Smooth muscle cell (in vitro differentiated cells): ENCODE results near the gene C16orf54. TPM values are rescaled to one million over a fixed set of nuclear protein-coding genes. Genes with fewer than 3 reads are reported as not detected.
"Not testable (repeated sequence)": the region's sequence is repeated elsewhere in the genome, so short reads cannot be mapped to it uniquely, and the experiment has no call there.

Experiments
- DNase-seq: peaks from one replicate; lab custom pipeline; 2025; ENCODE audit not compliant: unreplicated experiment; lab: John Stamatoyannopoulos, UW
- H2AFZ ChIP-seq: fragments of 200-600 bp; sonication (generic); 2 replicates; pipeline ENCODE4 v1.6.0; 2016; ENCODE audit warnings: antibody characterized with exemption, low read depth, mild to moderate bottlenecking
- H3F3A ChIP-seq: fragments of 200-600 bp; sonication (generic); 2 replicates; pipeline ENCODE4 v1.6.0; 2017; ENCODE audit warnings: antibody characterized with exemption, low read depth
- H3K27ac ChIP-seq: fragments of 200-600 bp; sonication (generic); 2 replicates; pipeline ENCODE4 v1.5.1; 2016; ENCODE audit warnings: low read depth, mild to moderate bottlenecking
- H3K27me3 ChIP-seq: fragments of 200-600 bp; sonication (generic); 2 replicates; pipeline ENCODE4 v1.6.1; 2016; ENCODE audit warnings: low read depth, mild to moderate bottlenecking
- H3K36me3 ChIP-seq: fragments of 200-600 bp; sonication (generic); 2 replicates; pipeline ENCODE4 v1.5.1; 2016; ENCODE audit warnings: low read depth
- H3K4me1 ChIP-seq: fragments of 200-600 bp; sonication (generic); 2 replicates; pipeline ENCODE4 v1.5.1; 2016; ENCODE audit warnings: low read depth
- H3K4me2 ChIP-seq: fragments of 200-600 bp; sonication (generic); 2 replicates; pipeline ENCODE4 v1.6.0; 2016; ENCODE audit warnings: mild to moderate bottlenecking
- H3K4me3 ChIP-seq: fragments of 200-600 bp; sonication (generic); 2 replicates; pipeline ENCODE4 v1.5.1; 2016; ENCODE audit warnings: mild to moderate bottlenecking
- H3K79me2 ChIP-seq: fragments of 200-600 bp; sonication (generic); 2 replicates; pipeline ENCODE4 v1.6.0; 2016; ENCODE audit warnings: low read depth, mild to moderate bottlenecking
- H3K9ac ChIP-seq: fragments of 200-600 bp; sonication (generic); 2 replicates; pipeline ENCODE4 v1.6.0; 2016; ENCODE audit warnings: low read depth
- H3K9me3 ChIP-seq: fragments of 200-600 bp; sonication (generic); replicated peaks from 2 replicates; pipeline ENCODE4 v1.5.1; 2016; ENCODE audit warnings: low read depth
- H4K20me1 ChIP-seq: fragments of 200-600 bp; sonication (generic); 2 replicates; pipeline ENCODE4 v1.6.0; 2016; ENCODE audit warnings: low read depth
- CTCF ChIP-seq: fragments of 200-600 bp; sonication (generic); IDR thresholded peaks from 2 replicates; pipeline ENCODE4 v1.5.1; 2017; ENCODE audit warnings: borderline replicate concordance, mild to moderate bottlenecking, antibody characterized with exemption; ENCODE audit not compliant: insufficient read depth, poor library complexity, severe bottlenecking
- WGBS: methylation state at CpG from one replicate; pipeline ENCODE4 v1.1.7; 2016; ENCODE audit warnings: low lambda C conversion rate; 5-methylcytosine and 5-hydroxymethylcytosine counted together
- polyA plus RNA-seq: library from polyadenylated mRNA; unstranded; fragments of >200 nt; fragmentation: Nextera tagmentation; extraction: Ambion mirVana; gene quantifications from 2 replicates; pipeline ENCODE4 v1.2.1, GENCODE V29; 2016
- total RNA-seq: library from RNA; depleted of rRNA; stranded (reverse); fragments of >200 nt; gene quantifications from 2 replicates; pipeline ENCODE4 v1.2.3, GENCODE V29; 2014

C16orf54 gene
- total and polyA plus RNA-seq, 2 experiments from 2014 or later, result not detected

GRCh38 chr16:29753516-29753915, 7.7 kb upstream of the C16orf54 start:
- Histone ChIP-seq H3K9me3 (no peaks in the 10 kb centered on the region), H2AFZ (no peak overlapping the region), H3F3A (no peaks in the 10 kb centered on the region), H4K20me1 (no peaks in the 10 kb centered on the region), H3K4me2 (no peak overlapping the region), H3K27ac (no peak overlapping the region), H3K9ac (no peak overlapping the region), H3K4me1 (no peaks in the 10 kb centered on the region), H3K27me3 (no peaks in the 10 kb centered on the region), H3K36me3 (no peaks in the 10 kb centered on the region), H3K4me3 (no peak overlapping the region), H3K79me2 (no peaks in the 10 kb centered on the region)
- DNase-seq, result no peak
- 75% methylated on average over 1 of the region's 1 CpG for WGBS
- TF ChIP-seq CTCF, result no peak

GRCh38 chr16:29748760-29749149, 3.0 kb upstream of the C16orf54 start:
- DNase-seq, H3K9me3 ChIP-seq, H3F3A ChIP-seq, H3K4me2 ChIP-seq, H3K27me3 ChIP-seq, H3K79me2 ChIP-seq, H3K4me1 ChIP-seq, H3K36me3 ChIP-seq, H4K20me1 ChIP-seq, H2AFZ ChIP-seq, H3K9ac ChIP-seq, H3K27ac ChIP-seq, H3K4me3 ChIP-seq: not testable (repeated sequence)
- WGBS, result 43% methylated on average over 4 of the region's 4 CpGs

GRCh38 chr16:29747947-29748759, 2.4 kb upstream of the C16orf54 start:
- WGBS, result 99% methylated on average over 30 of the region's 30 CpGs
- no peak for TF ChIP-seq CTCF
- H3F3A ChIP-seq, result no peaks in the 10 kb centered on the region
- no peak overlapping the region for H3K4me3 ChIP-seq
- no peaks in the 10 kb centered on the region for H3K27me3 ChIP-seq
- no peak overlapping the region for H3K4me2 ChIP-seq
- no peaks in the 10 kb centered on the region for H4K20me1 ChIP-seq
- no peaks in the 10 kb centered on the region for H3K79me2 ChIP-seq
- H3K9ac ChIP-seq, result no peak overlapping the region
- H2AFZ ChIP-seq, result no peak overlapping the region
- H3K4me1 ChIP-seq, result no peaks in the 10 kb centered on the region
- no peak overlapping the region for H3K27ac ChIP-seq
- DNase-seq, result no peak
- no peaks in the 10 kb centered on the region for H3K9me3 ChIP-seq
- H3K36me3 ChIP-seq, result no peaks in the 10 kb centered on the region

GRCh38 chr16:29746518-29746917, 728 bp upstream of the C16orf54 start:
- H3K9ac ChIP-seq, H3K36me3 ChIP-seq, H3F3A ChIP-seq, H2AFZ ChIP-seq, H3K79me2 ChIP-seq, DNase-seq, H3K4me2 ChIP-seq, H3K4me3 ChIP-seq, H3K27me3 ChIP-seq, H3K4me1 ChIP-seq, H3K27ac ChIP-seq, H3K9me3 ChIP-seq, H4K20me1 ChIP-seq: not testable (repeated sequence)
- 94% methylated on average over 3 of the region's 4 CpGs for WGBS
